H1 (cell line): Measurements from ENCODE around the gene USP53. TPM values are rescaled to one million over a fixed set of nuclear protein-coding genes. Genes with fewer than 3 reads are reported as not detected.

Experiments
- CTCF ChIA-PET: fragments of 300-600 bp; sonication (Branson Sonifier 250); formaldehyde crosslinking; loops from one replicate; lab custom pipeline; 2021; ENCODE audit not compliant: partially characterized antibody; lab: Charles Lee
- POLR2A ChIA-PET: fragments of 300-600 bp; sonication (Branson Sonifier 250); formaldehyde crosslinking; loops from one replicate; lab custom pipeline; 2021; ENCODE audit warnings: inconsistent platforms; ENCODE audit not compliant: partially characterized antibody; lab: Charles Lee
- DNase-seq, 2 experiments: peaks; one replicate each; pipeline versions ENCODE4 v3.0.0 to v3.0.0-alpha.2; 2010 to 2022; ENCODE audit warnings: low spot score in 2 of 2, low read depth in 1 of 2, mixed read lengths in 1 of 2
- FAIRE-seq: peaks from 2 replicates; lab custom pipeline; 2011; peaks lifted over from hg19 to GRCh38; lab: Jason Lieb, UNC
- H2AFZ ChIP-seq: 2 replicates; pipeline ENCODE4 v1.8.1; 2012; ENCODE audit warnings: low read length, inconsistent platforms
- H2AK5ac ChIP-seq: 2 replicates; pipeline ENCODE4 v1.6.1; 2013; ENCODE audit warnings: low read depth, low read length
- H2BK120ac ChIP-seq: replicated peaks from 2 replicates; pipeline ENCODE3; 2013; ENCODE audit warnings: low read depth, low read length, inconsistent platforms
- H2BK12ac ChIP-seq: 2 replicates; pipeline ENCODE4 v1.6.1; 2013; ENCODE audit warnings: low read depth, low read length
- H2BK15ac ChIP-seq: 2 replicates; pipeline ENCODE4 v1.6.1; 2013; ENCODE audit warnings: low read length
- H2BK20ac ChIP-seq: 2 replicates; pipeline ENCODE4 v1.6.1; 2013; ENCODE audit warnings: low read length
- H2BK5ac ChIP-seq: 2 replicates; pipeline ENCODE4 v1.6.1; 2013; ENCODE audit warnings: low read depth, low read length
- H3K14ac ChIP-seq: 2 replicates; pipeline ENCODE4 v1.6.1; 2013; ENCODE audit warnings: inconsistent platforms; ENCODE audit not compliant: insufficient read length
- H3K18ac ChIP-seq: 2 replicates; pipeline ENCODE4 v1.6.1; 2013; ENCODE audit warnings: low read length; ENCODE audit errors: extremely low read depth
- H3K23ac ChIP-seq: 2 replicates; pipeline ENCODE4 v1.6.1; 2013; ENCODE audit warnings: inconsistent platforms; ENCODE audit not compliant: insufficient read length
- H3K23me2 ChIP-seq: 2 replicates; pipeline ENCODE4 v1.6.1; 2013; ENCODE audit warnings: low read depth, low read length
- H3K27ac ChIP-seq: 2 replicates; pipeline ENCODE4 v1.6.1; 2011; ENCODE audit warnings: low read depth, low read length, inconsistent platforms
- H3K27me3 ChIP-seq, 4 experiments: replicated peaks in 1 of 4; 1 replicate in 1 of 4; 2 replicates in 3 of 4; pipeline versions ENCODE4 v1.6.1 to v1.8.1; 2011 to 2013; ENCODE audit warnings: low read length in 3 of 4, mild to moderate bottlenecking in 3 of 4, inconsistent platforms in 2 of 4, mixed read lengths in 2 of 4, moderate library complexity in 1 of 4; ENCODE audit not compliant: control insufficient read depth in 3 of 4, insufficient read depth in 3 of 4; ENCODE audit errors: extremely low read depth in 1 of 4
- H3K36me3 ChIP-seq, 4 experiments: 2 replicates each; pipeline versions ENCODE4 v1.6.1 to v1.8.1; 2011 to 2013; ENCODE audit warnings: mild to moderate bottlenecking in 4 of 4, low read length in 3 of 4, moderate library complexity in 2 of 4, control low read depth in 1 of 4, inconsistent platforms in 1 of 4; ENCODE audit not compliant: insufficient read depth in 4 of 4, control insufficient read depth in 2 of 4
- H3K4ac ChIP-seq: replicated peaks from 2 replicates; pipeline ENCODE3; 2013; ENCODE audit warnings: low read length, low read depth, mixed read lengths, inconsistent platforms; ENCODE audit not compliant: insufficient read length
- H3K4me1 ChIP-seq, 4 experiments: replicated peaks in 1 of 4; 1 replicate in 1 of 4; 2 replicates in 3 of 4; pipeline versions ENCODE4 v1.6.1 to v1.8.1; 2011 to 2013; ENCODE audit warnings: low read length in 3 of 4, inconsistent platforms in 2 of 4, mixed read lengths in 1 of 4; ENCODE audit not compliant: insufficient read depth in 4 of 4, control insufficient read depth in 3 of 4
- H3K4me2 ChIP-seq, 2 experiments: 2 replicates each; pipeline versions ENCODE4 v1.6.1 to v1.8.1; 2011 to 2013; ENCODE audit warnings: low read depth in 2 of 2, low read length in 2 of 2, control low read depth in 1 of 2, inconsistent platforms in 1 of 2, mild to moderate bottlenecking in 1 of 2; ENCODE audit not compliant: insufficient read depth in 1 of 2
- H3K4me3 ChIP-seq, 4 experiments: fragments of 200-600, 300-600 bp in 1 of 4; sonication (generic), shearing (Covaris generic), sonication (Bioruptor Twin) in 1 of 4; 2 replicates each; pipeline versions ENCODE4 v1.5.1 to v1.8.1; 2011 to 2016; ENCODE audit warnings: low read length in 4 of 4, low read depth in 3 of 4, control low read depth in 2 of 4, inconsistent platforms in 2 of 4, mild to moderate bottlenecking in 2 of 4, mixed read lengths in 1 of 4, moderate library complexity in 1 of 4; ENCODE audit not compliant: insufficient read depth in 2 of 4; ENCODE audit errors: extremely low read depth in 1 of 4
- H3K56ac ChIP-seq: replicated peaks from 2 replicates; pipeline ENCODE3; 2013; ENCODE audit warnings: low read depth, mild to moderate bottlenecking, mixed read lengths, low read length, inconsistent platforms; ENCODE audit not compliant: insufficient read length
- H3K79me1 ChIP-seq: 2 replicates; pipeline ENCODE4 v1.6.1; 2013; ENCODE audit warnings: low read depth, low read length, control low read depth
- H3K79me2 ChIP-seq, 2 experiments: 2 replicates each; pipeline versions ENCODE4 v1.6.1 to v1.8.1; 2012 to 2013; ENCODE audit warnings: low read length in 2 of 2, mild to moderate bottlenecking in 2 of 2, inconsistent platforms in 1 of 2; ENCODE audit not compliant: insufficient read depth in 2 of 2, control insufficient read depth in 1 of 2
- H3K9ac ChIP-seq, 4 experiments: replicated peaks in 1 of 4; 1 replicate in 1 of 4; 2 replicates in 3 of 4; pipeline versions ENCODE4 v1.6.1 to v1.8.1; 2011 to 2013; ENCODE audit warnings: low read depth in 3 of 4, low read length in 3 of 4, control low read depth in 2 of 4, mild to moderate bottlenecking in 2 of 4, moderate library complexity in 2 of 4, inconsistent platforms in 1 of 4; ENCODE audit errors: extremely low read depth in 1 of 4
- H3K9me3 ChIP-seq, 2 experiments: 2 replicates each; pipeline versions ENCODE4 v1.6.1 to v1.8.1; 2012 to 2013; ENCODE audit warnings: mild to moderate bottlenecking in 2 of 2, moderate library complexity in 2 of 2, control low read depth in 1 of 2, inconsistent platforms in 1 of 2, low read depth in 1 of 2, low read length in 1 of 2, mixed read lengths in 1 of 2; ENCODE audit not compliant: insufficient read depth in 2 of 2
- H4K20me1 ChIP-seq, 2 experiments: replicated peaks in 1 of 2; 2 replicates each; pipeline versions ENCODE3 to v1.8.1; 2011 to 2013; ENCODE audit warnings: inconsistent platforms in 2 of 2, low read length in 2 of 2, mild to moderate bottlenecking in 1 of 2; ENCODE audit not compliant: insufficient read depth in 2 of 2, control insufficient read depth in 1 of 2
- H4K5ac ChIP-seq: 2 replicates; pipeline ENCODE4 v1.6.1; 2013; ENCODE audit warnings: low read length, low read depth, mixed read lengths, inconsistent platforms; ENCODE audit not compliant: insufficient read length
- H4K8ac ChIP-seq: 2 replicates; pipeline ENCODE4 v1.8.0; 2013; ENCODE audit warnings: mild to moderate bottlenecking, moderate library complexity, low read length, inconsistent platforms; ENCODE audit not compliant: insufficient read depth; ENCODE audit errors: extremely low read depth
- H4K91ac ChIP-seq: replicated peaks from 2 replicates; pipeline ENCODE3; 2013; ENCODE audit warnings: low read length, mixed read lengths, inconsistent platforms; ENCODE audit not compliant: insufficient read length
- ATF2 ChIP-seq: IDR thresholded peaks from 2 replicates; pipeline ENCODE4 v1.6.1; 2012; ENCODE audit warnings: low read length, inconsistent platforms
- BCL11A ChIP-seq, 2 experiments: IDR thresholded peaks; one replicate each; pipeline ENCODE4 v1.6.1; 2011; ENCODE audit warnings: low read depth in 2 of 2, low read length in 2 of 2, mild to moderate bottlenecking in 2 of 2
- CBX8 ChIP-seq: fragments of 300-800, 300-1000 bp; sonication (generic); IDR thresholded peaks from 2 replicates; pipeline ENCODE4 v1.7.1; 2016; ENCODE audit warnings: low read depth, low read length, borderline replicate concordance
- CREB1 ChIP-seq: IDR thresholded peaks from 2 replicates; pipeline ENCODE4 v1.6.1; 2012; ENCODE audit warnings: inconsistent platforms
- E2F6 ChIP-seq: IDR thresholded peaks from 2 replicates; pipeline ENCODE4 v1.6.1; 2012; ENCODE audit warnings: inconsistent platforms
- EGR1 ChIP-seq: IDR thresholded peaks from 2 replicates; pipeline ENCODE4 v1.6.1; 2011; ENCODE audit warnings: low read depth, low read length, borderline replicate concordance
- KDM5A ChIP-seq: fragments of 200-600 bp; IDR thresholded peaks from 2 replicates; pipeline ENCODE4 v1.7.1; 2012; ENCODE audit warnings: mild to moderate bottlenecking, low read length, inconsistent platforms, mixed read lengths
- RXRA ChIP-seq: IDR thresholded peaks from 2 replicates; pipeline ENCODE4 v1.6.1; 2011; ENCODE audit warnings: low read depth, mild to moderate bottlenecking, low read length, moderate library complexity; ENCODE audit not compliant: insufficient read depth
- SP2 ChIP-seq: IDR thresholded peaks from 2 replicates; pipeline ENCODE4 v1.6.1; 2012; ENCODE audit warnings: mild to moderate bottlenecking, low read length, inconsistent platforms
- TBP ChIP-seq: IDR thresholded peaks from 2 replicates; pipeline ENCODE4 v1.6.1; 2011; ENCODE audit warnings: low read depth, low read length, improper control_type of control experiment
- YY1 ChIP-seq: IDR thresholded peaks from 2 replicates; pipeline ENCODE4 v1.6.1; 2011; ENCODE audit warnings: low read depth, mild to moderate bottlenecking, low read length
- WGBS, 2 experiments: shearing (Covaris generic) in 1 of 2; methylation state at CpG; one replicate each; pipeline versions ENCODE4 v1.1.6 to v1.1.7; 2013 to 2015; ENCODE audit warnings: low lambda C conversion rate in 2 of 2, mixed read lengths in 2 of 2, inconsistent platforms in 1 of 2, low coverage in 1 of 2, missing lambda C conversion rate in 1 of 2; ENCODE audit not compliant: insufficient replicate concordance in 2 of 2, insufficient coverage in 1 of 2, insufficient read length in 1 of 2; ENCODE audit errors: extremely low coverage in 1 of 2, missing lambda C conversion rate in 1 of 2; 5-methylcytosine and 5-hydroxymethylcytosine counted together
- polyA plus RNA-seq, 7 experiments: library from polyadenylated mRNA; depleted of rRNA in 3 of 7; stranded (reverse) in 5 of 7; unstranded in 2 of 7; fragments of >200 nt in 5 of 7; fragments of 200-250 nt in 2 of 7; gene quantifications; 1 replicate in 5 of 7; 2 replicates in 1 of 7; 4 replicates in 1 of 7; pipeline versions ENCODE4 v1.2.1 to v1.2.3, GENCODE V29; 2011 to 2013; ENCODE audit warnings: missing spikeins in 2 of 7, mixed read lengths in 2 of 7
- total RNA-seq: library from RNA; stranded (reverse); fragmentation: NEBNext Ultra II Directional; extraction: Animal tissue kit (Norgen Biotek cat#: 25700); gene quantifications from 2 replicates; pipeline ENCODE4 v1.2.1, GENCODE V29; 2021

USP53 gene
- total and polyA plus RNA-seq, 2 of the 8 experiments (the other 6 are each of a cell fraction or from before 2014, with no cell fraction given) = 2.9 to 14.9 TPM

GRCh38 chr4:119261986-119262385, 49.5 kb downstream of the USP53 start:
- Histone ChIP-seq H3K14ac (no peak overlapping the region), H3K36me3 (peaks cover 0 to 7% (median 0%) of the 10 kb centered on the region in 4 experiments; a peak in 3 of 8 replicates), H3K27me3 (no peaks in the 10 kb centered on the region), H3K4me3 (no peak overlapping the region), H3K56ac (no peak overlapping the region), H4K91ac (no peak overlapping the region), H4K20me1 (no peaks in the 10 kb centered on the region), H3K23ac (no peak overlapping the region), H3K23me2 (no peaks in the 10 kb centered on the region), H2BK12ac (no peak overlapping the region), H2AFZ (no peak overlapping the region), H2BK5ac (no peak overlapping the region), H3K4me1 (no peaks in the 10 kb centered on the region), H4K8ac (no peak overlapping the region), H3K4me2 (no peak overlapping the region), H3K18ac (no peak overlapping the region), H3K27ac (no peak overlapping the region), H3K4ac (no peak overlapping the region), H2BK20ac (no peak overlapping the region), H2AK5ac (no peak overlapping the region), H3K79me1 (no peaks in the 10 kb centered on the region), H4K5ac (no peak overlapping the region), H3K9me3 (no peaks in the 10 kb centered on the region), H3K79me2 (no peaks in the 10 kb centered on the region), H2BK120ac (no peak overlapping the region), H2BK15ac (no peak overlapping the region), H3K9ac (no peak overlapping the region)
- ChIA-PET CTCF (no interaction called here), POLR2A (no interaction called here)
- DNase-seq (no peak), FAIRE-seq (no peak)
- 96% methylated on average over 1 of the region's 1 CpG; no CpG with 5 or more reads in 1 of the 2 experiments for WGBS, 2 experiments
- TF ChIP-seq SP2 (no peak), ATF2 (no peak), CBX8 (no peak), EGR1 (no peak), BCL11A (IDR thresholded peaks at IDR 0.05; ENCODE audit: low read depth in 2 of 2, low read length in 2 of 2) (no peak), YY1 (no peak), RXRA (no peak), CREB1 (no peak), TBP (no peak), KDM5A (no peak), E2F6 (no peak)
